ENCODE data around the gene USP38.

DNA sequence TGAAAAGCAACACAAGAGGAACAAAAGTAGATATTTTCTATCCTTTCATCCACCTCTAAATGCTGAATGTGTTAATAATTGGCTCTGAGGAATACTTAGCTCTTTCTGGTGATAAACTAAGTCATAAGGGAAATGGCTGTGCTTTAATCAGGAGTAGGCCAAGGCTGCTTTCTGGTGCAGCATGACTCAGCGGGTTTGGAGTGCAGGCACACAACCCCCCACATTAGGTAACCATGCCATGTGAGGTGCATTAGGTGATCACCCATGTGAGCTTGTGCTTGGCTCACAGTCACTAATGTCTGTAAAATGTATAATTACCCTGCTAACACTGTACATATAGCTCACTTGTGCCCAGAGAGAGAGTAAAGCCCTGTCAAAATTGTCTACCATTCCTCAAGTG, 57.2 kb downstream of the USP38 start:
- TF ChIP-seq, protein P1, sequence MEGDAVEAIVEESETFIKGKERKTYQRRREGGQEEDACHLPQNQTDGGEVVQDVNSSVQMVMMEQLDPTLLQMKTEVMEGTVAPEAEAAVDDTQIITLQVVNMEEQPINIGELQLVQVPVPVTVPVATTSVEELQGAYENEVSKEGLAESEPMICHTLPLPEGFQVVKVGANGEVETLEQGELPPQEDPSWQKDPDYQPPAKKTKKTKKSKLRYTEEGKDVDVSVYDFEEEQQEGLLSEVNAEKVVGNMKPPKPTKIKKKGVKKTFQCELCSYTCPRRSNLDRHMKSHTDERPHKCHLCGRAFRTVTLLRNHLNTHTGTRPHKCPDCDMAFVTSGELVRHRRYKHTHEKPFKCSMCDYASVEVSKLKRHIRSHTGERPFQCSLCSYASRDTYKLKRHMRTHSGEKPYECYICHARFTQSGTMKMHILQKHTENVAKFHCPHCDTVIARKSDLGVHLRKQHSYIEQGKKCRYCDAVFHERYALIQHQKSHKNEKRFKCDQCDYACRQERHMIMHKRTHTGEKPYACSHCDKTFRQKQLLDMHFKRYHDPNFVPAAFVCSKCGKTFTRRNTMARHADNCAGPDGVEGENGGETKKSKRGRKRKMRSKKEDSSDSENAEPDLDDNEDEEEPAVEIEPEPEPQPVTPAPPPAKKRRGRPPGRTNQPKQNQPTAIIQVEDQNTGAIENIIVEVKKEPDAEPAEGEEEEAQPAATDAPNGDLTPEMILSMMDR (IDR thresholded peaks at IDR 0.05): no peak
- no peak for TF ChIP-seq POLR2A (IDR thresholded peaks at IDR 0.05)

All from esophagus squamous epithelium (tissue), 4 donors.